Ovary (tissue), 9 donors: ENCODE measurements around the gene S100A14. TPM values are rescaled to one million over a fixed set of nuclear protein-coding genes. Genes with fewer than 3 reads are reported as not detected.

ENCODE experiments used
- DNase-seq, 5 donors: peaks; one replicate each; pipeline ENCODE4 v3.0.0-alpha.2; 2019 to 2020
- H3K27ac ChIP-seq, 2 donors: fragments of 200-600 bp; one replicate each; pipeline versions ENCODE4 v1.5.1 to v1.8.0; 2019 to 2022
- H3K27me3 ChIP-seq: fragments of 200-600 bp; one replicate; pipeline ENCODE4 v1.8.0; 2022
- H3K36me3 ChIP-seq: fragments of 200-600 bp; sonication (generic); one replicate; pipeline ENCODE4 v1.5.1; 2019
- H3K4me1 ChIP-seq: one replicate; pipeline ENCODE4 v1.8.1; 2013; ENCODE audit warnings: mild to moderate bottlenecking, moderate library complexity; ENCODE audit not compliant: insufficient read depth
- H3K4me3 ChIP-seq: fragments of 200-600 bp; sonication (generic); one replicate; pipeline ENCODE4 v1.5.1; 2017
- H3K9me3 ChIP-seq, 2 donors: fragments of 200-600 bp in 1 of 2; sonication (generic) in 1 of 2; one replicate each; pipeline versions ENCODE4 v1.5.1 to v1.8.1; 2013 to 2019; ENCODE audit warnings: mild to moderate bottlenecking in 1 of 2, moderate library complexity in 1 of 2
- CTCF ChIP-seq, 3 donors: fragments of 450-650 bp in 2 of 3; fragments of 200-600 bp in 1 of 3; IDR thresholded peaks; one replicate each; pipeline versions ENCODE4 v1.5.1 to v1.8.0; 2016 to 2022; ENCODE audit warnings: antibody characterized with exemption in 3 of 3, mild to moderate bottlenecking in 1 of 3
- EP300 ChIP-seq: sonication (generic); formaldehyde crosslinking; IDR thresholded peaks from one replicate; pipeline ENCODE4 v1.6.1; 2017; ENCODE audit warnings: antibody characterized with exemption
- POLR2A ChIP-seq: fragments of 450-650 bp; IDR thresholded peaks from one replicate; pipeline ENCODE4 v1.6.1; 2017; ENCODE audit warnings: antibody characterized with exemption, mild to moderate bottlenecking, moderate library complexity
- WGBS, 3 donors: extraction: QIAGEN DNeasy Blood & Tissue Kit in 1 of 3; methylation state at CpG; one replicate each; pipeline versions ENCODE4 v1.1.5 to v1.1.7; 2013 to 2017; 5-methylcytosine and 5-hydroxymethylcytosine counted together
- intact Hi-C, 4 donors: fragments of 100-400 bp; cut with DNase I; formaldehyde crosslinking; loops; one replicate each; pipeline versions ENCODE4 v1.11.0 to v1.15.1; 2022 to 2023
- polyA plus RNA-seq, 2 donors: library from polyadenylated mRNA; stranded (reverse); fragments of 200-250 nt in 1 of 2; fragments of 350-450 nt in 1 of 2; fragmentation: Illumina TruSeq in 1 of 2; extraction: RNeasy Lipid Tissue Mini Kit (QIAGEN cat#74804) in 1 of 2; gene quantifications; one replicate each; pipeline ENCODE4 v1.2.3, GENCODE V29; 2013 to 2014
- total RNA-seq, 7 donors: library from RNA; depleted of rRNA in 2 of 7; stranded (reverse); fragments of >200 nt in 2 of 7; fragmentation: NEBNext Ultra II Directional in 3 of 7; extraction: Animal tissue kit (Norgen Biotek cat#: 25700) in 3 of 7; gene quantifications; one replicate each; pipeline versions ENCODE4 v1.1.0 to v1.2.4, GENCODE V29; 2016 to 2023
- donor health status: DM: no; HTN: no; CAD: no; lungs with moderate emphysema.
- donor health status: DM: no; HTN: no; CAD: no.
- donor health status: Bipolar disorder and iron deficiency.
- donor health status: DM: yes; HTN: yes; CAD: no.
- donor health status: DM: no; HTN: no; CAD: no.
- donor health status: DM: yes; HTN: yes; CAD: no.

Gene S100A14
- total and polyA plus RNA-seq, 9 donors = 0.40 to 19.8 (median 2.1) TPM; not detected in 2

GRCh38 chr1:153569465-153569864 lies 46.7 kb downstream of the S100A14 start:
- Histone ChIP-seq H3K27me3 (no peaks in the 10 kb centered on the region), H3K4me1 (peaks cover 18% of the 10 kb centered on the region), H3K27ac (no peak overlapping the region), H3K36me3 (no peaks in the 10 kb centered on the region), H3K9me3 (no peaks in the 10 kb centered on the region), H3K4me3 (no peak overlapping the region)
- intact Hi-C loops = loop anchor here in 3 of 4 donors (2.0 to 10.0 kb wide), 3 partner anchors 37 to 217 kb away; partner anchors contain the start of gene S100A9 (in 1 of the 3)
- no peak for DNase-seq
- WGBS, 3 donors = 83 to 87% (median 87%) methylated on average over 8 of the region's 8 CpGs
- TF ChIP-seq POLR2A (no peak), CTCF (IDR thresholded peaks at IDR 0.05) (no peak), EP300 (no peak)

GRCh38 chr1:153568367-153569099 lies 47.6 kb downstream of the S100A14 start:
- H3K4me1 ChIP-seq = peaks cover 18% of the 10 kb centered on the region
- no peaks in the 10 kb centered on the region for H3K36me3 ChIP-seq
- 12 to 13% (median 12%) methylated on average over 25 of the region's 25 CpGs for WGBS, 3 donors
- TF ChIP-seq EP300 = no peak
- TF ChIP-seq CTCF (IDR thresholded peaks at IDR 0.05) = peak; percentile 96 to 98 (median 97)
- no peaks in the 10 kb centered on the region for H3K27me3 ChIP-seq
- intact Hi-C loops = loop anchor here (1.0 to 10.0 kb wide), 5 partner anchors 35 to 216 kb away; partner anchors contain the start of gene S100A9 (in 1 of the 4)
- DNase-seq = peak; percentile 89 to 93 (median 92)
- H3K9me3 ChIP-seq = no peaks in the 10 kb centered on the region
- peak overlapping the region; percentile 19 for H3K4me3 ChIP-seq
- peak overlapping the region; percentile 17 to 34 for H3K27ac ChIP-seq

- H3K27me3 ChIP-seq = no peaks in the 10 kb centered on the region
- no peaks in the 10 kb centered on the region for H3K9me3 ChIP-seq
- H3K4me3 ChIP-seq = peak overlapping the region; percentile 19
- TF ChIP-seq EP300 = no peak
- no peak for TF ChIP-seq CTCF (IDR thresholded peaks at IDR 0.05)
- no peak for TF ChIP-seq POLR2A
- peaks cover 16% of the 10 kb centered on the region for H3K4me1 ChIP-seq
- intact Hi-C loops = loop anchor here (1.0 to 10.0 kb wide), 6 partner anchors 34 to 215 kb away; partner anchors contain the start of gene S100A9 (in 1 of the 4)
- no peak for DNase-seq
- no peaks in the 10 kb centered on the region for H3K36me3 ChIP-seq
- H3K27ac ChIP-seq = peak overlapping the region; percentile 17 to 90
- 81 to 86% (median 84%) methylated on average over 22 of the region's 22 CpGs for WGBS, 3 donors
Measured at GRCh38 chr1:153567621-153568366, 48.3 kb downstream of the S100A14 start.
